Endothelial cell of umbilical vein (primary cell): ENCODE results near the gene NOP10. TPM values are rescaled to one million over a fixed set of nuclear protein-coding genes. Genes with fewer than 3 reads are reported as not detected.

ENCODE experiments used
- BruUV-seq: library from RNA; stranded (reverse); fragments of 400-500 nt; replicated peaks from 2 replicates; lab custom pipeline; 2021; lab: Mats Ljungman, UMichigan
- CTCF ChIA-PET: fragments of 300-600, 350-600 bp; sonication (Branson Sonifier 250); formaldehyde crosslinking; loops from one replicate; lab custom pipeline; 2021; ENCODE audit warnings: antibody characterized with exemption, inconsistent platforms; lab: Charles Lee
- POLR2A ChIA-PET: fragments of 300-600, 350-600 bp; sonication (Branson Sonifier 250); formaldehyde crosslinking; loops from one replicate; lab custom pipeline; 2021; ENCODE audit warnings: antibody characterized with exemption, inconsistent platforms; lab: Charles Lee
- DNase-seq: peaks from one replicate; pipeline ENCODE4 v3.0.0-alpha.2; 2011; ENCODE audit warnings: low read depth, low spot score
- FAIRE-seq: peaks from 2 replicates; lab custom pipeline; 2011; peaks lifted over from hg19 to GRCh38; lab: Jason Lieb, UNC
- H2AFZ ChIP-seq: 2 replicates; pipeline ENCODE4 v1.6.0; 2012; ENCODE audit warnings: low read depth, low read length, control low read depth, inconsistent platforms
- H3K27ac ChIP-seq: 2 replicates; pipeline ENCODE4 v1.5.1; 2011; ENCODE audit warnings: low read depth, mild to moderate bottlenecking, control low read depth, low read length, moderate library complexity; ENCODE audit not compliant: insufficient read depth
- H3K27me3 ChIP-seq, 2 experiments: 2 replicates each; pipeline versions ENCODE4 v1.6.0 to v1.6.1; 2011; ENCODE audit warnings: low read length in 2 of 2, mixed read lengths in 1 of 2; ENCODE audit not compliant: control insufficient read depth in 2 of 2, insufficient read depth in 2 of 2
- H3K36me3 ChIP-seq, 2 experiments: 2 replicates in 1 of 2; 3 replicates in 1 of 2; pipeline ENCODE4 v1.5.1; 2011; ENCODE audit warnings: low read length in 2 of 2, mild to moderate bottlenecking in 1 of 2, moderate library complexity in 1 of 2; ENCODE audit not compliant: control insufficient read depth in 2 of 2, insufficient read depth in 2 of 2; ENCODE audit errors: extremely low read depth in 1 of 2
- H3K4me1 ChIP-seq: 3 replicates; pipeline ENCODE4 v1.5.1; 2011; ENCODE audit warnings: mild to moderate bottlenecking, low read length; ENCODE audit not compliant: control insufficient read depth, insufficient read depth; ENCODE audit errors: extremely low read depth
- H3K4me2 ChIP-seq: 2 replicates; pipeline ENCODE4 v1.6.1; 2011; ENCODE audit warnings: low read length, control low read depth, mixed read lengths; ENCODE audit not compliant: insufficient read depth
- H3K4me3 ChIP-seq, 3 experiments: fragments of 200-600 bp in 1 of 3; sonication (generic), shearing (Covaris generic) in 1 of 3; replicated peaks in 1 of 3; 2 replicates each; pipeline ENCODE4 v1.5.1; 2011 to 2016; ENCODE audit warnings: control low read depth in 3 of 3, low read length in 3 of 3, mild to moderate bottlenecking in 2 of 3, inconsistent platforms in 1 of 3, low read depth in 1 of 3, moderate library complexity in 1 of 3; ENCODE audit not compliant: insufficient read depth in 1 of 3
- H3K79me2 ChIP-seq: 2 replicates; pipeline ENCODE4 v1.6.0; 2012; ENCODE audit warnings: low read length, inconsistent platforms; ENCODE audit not compliant: control insufficient read depth, insufficient read depth
- H3K9ac ChIP-seq: replicated peaks from 2 replicates; pipeline ENCODE3; 2011; ENCODE audit warnings: low read length, control low read depth; ENCODE audit not compliant: insufficient read depth; ENCODE audit errors: extremely low read depth
- H3K9me1 ChIP-seq: replicated peaks from 3 replicates; pipeline ENCODE4 v1.6.0; 2011; ENCODE audit warnings: mild to moderate bottlenecking, low read length; ENCODE audit not compliant: control insufficient read depth, insufficient read depth; ENCODE audit errors: extremely low read depth
- H3K9me3 ChIP-seq: replicated peaks from 2 replicates; pipeline ENCODE4 v1.5.1; 2012; ENCODE audit warnings: low read length, inconsistent platforms; ENCODE audit not compliant: control insufficient read depth, insufficient read depth
- H4K20me1 ChIP-seq: replicated peaks from 2 replicates; pipeline ENCODE3; 2011; ENCODE audit warnings: mild to moderate bottlenecking, low read length; ENCODE audit not compliant: control insufficient read depth, insufficient read depth; ENCODE audit errors: extremely low read depth
- EZH2 ChIP-seq: IDR thresholded peaks from 2 replicates; pipeline ENCODE4 v1.6.1; 2012; ENCODE audit warnings: borderline replicate concordance, low read depth, mild to moderate bottlenecking, moderate library complexity, low read length, inconsistent platforms; ENCODE audit not compliant: severe bottlenecking
- FOS ChIP-seq: IDR thresholded peaks from 2 replicates; pipeline ENCODE4 v1.6.1; 2011; ENCODE audit warnings: mild to moderate bottlenecking, low read length, moderate library complexity, borderline replicate concordance; ENCODE audit not compliant: insufficient read depth
- GATA2 ChIP-seq: IDR thresholded peaks from 2 replicates; pipeline ENCODE4 v1.7.0; 2011; ENCODE audit warnings: low read depth, mild to moderate bottlenecking, moderate library complexity, mixed read lengths, low read length; ENCODE audit not compliant: insufficient read length, insufficient read depth
- JUN ChIP-seq: IDR thresholded peaks from 2 replicates; pipeline ENCODE4 v1.6.1; 2011; ENCODE audit warnings: borderline replicate concordance, low read depth; ENCODE audit not compliant: insufficient read length, insufficient read depth
- MAX ChIP-seq: IDR thresholded peaks from 2 replicates; pipeline ENCODE4 v1.6.1; 2011; ENCODE audit not compliant: insufficient read depth, insufficient read length
- POLR2A ChIP-seq: IDR thresholded peaks from 2 replicates; pipeline ENCODE4 v1.6.1; 2012; ENCODE audit warnings: low read depth, mild to moderate bottlenecking, control low read depth, low read length
- POLR2AphosphoS5 ChIP-seq: IDR thresholded peaks from 2 replicates; pipeline ENCODE4 v1.6.1; 2012; ENCODE audit warnings: low read depth, mild to moderate bottlenecking, control low read depth, low read length, moderate library complexity; ENCODE audit not compliant: insufficient read depth
- dilution Hi-C: fragments of 300-500 bp; cut with MboI; formaldehyde crosslinking; loops from one replicate; pipeline ENCODE4 v1.15.0; 2019; ENCODE audit warnings: low sequenced_read_pairs; ENCODE audit not compliant: extremely low pct_ligation_motif_present
- intact Hi-C: fragments of 100-400 bp; cut with micrococcal nuclease; formaldehyde crosslinking; loops from one replicate; pipeline ENCODE4 v1.10.0; 2022
- polyA plus RNA-seq, 4 experiments: library from polyadenylated mRNA; depleted of rRNA in 3 of 4; stranded (reverse) in 3 of 4; unstranded in 1 of 4; fragments of >200 nt; gene quantifications; 2 replicates each; pipeline versions ENCODE4 v1.2.1 to v1.2.3, GENCODE V29; 2011 to 2012; ENCODE audit warnings: missing spikeins in 1 of 4
- total RNA-seq: library from RNA; stranded (reverse); gene quantifications from 2 replicates; pipeline ENCODE4 v1.2.3, GENCODE V29; 2021
- TF ChIP-seq, protein P1 (sequence below), 2 donors: IDR thresholded peaks; 1 replicate in 1 of 2; 2 replicates in 1 of 2; pipeline ENCODE4 v1.5.1; 2011; ENCODE audit warnings: low read length in 2 of 2, mild to moderate bottlenecking in 2 of 2, moderate library complexity in 2 of 2, control low read depth in 1 of 2, inconsistent platforms in 1 of 2, low read depth in 1 of 2; ENCODE audit not compliant: insufficient read depth in 1 of 2; ENCODE audit errors: extremely low read depth in 1 of 2

NOP10 gene
- total and polyA plus RNA-seq, 2 donors (not counting 3 experiments of a cell fraction or from before 2014, with no cell fraction given), result 225 to 710 TPM

- Histone ChIP-seq H3K27ac (no peak overlapping the region), H3K9ac (no peak overlapping the region), H3K79me2 (peaks cover 4% of the 10 kb centered on the region), H4K20me1 (no peaks in the 10 kb centered on the region), H2AFZ (no peak overlapping the region), H3K9me1 (no peaks in the 10 kb centered on the region), H3K4me3 (no peak overlapping the region), H3K27me3 (no peaks in the 10 kb centered on the region), H3K36me3 (peaks cover 6 to 15% of the 10 kb centered on the region in 2 experiments), H3K4me1 (peaks cover 6% of the 10 kb centered on the region), H3K4me2 (no peak overlapping the region), H3K9me3 (no peaks in the 10 kb centered on the region)
- dilution Hi-C loops, result no loop called here
- intact Hi-C loops, result no loop called here
- FAIRE-seq, result no peak
- CTCF ChIA-PET, result interaction anchor here (1.0 to 2.6 kb wide), 4 partner anchors 17 to 560 kb away, joined by 3 to 9 read pairs (median 5); partner anchors contain the start of genes NOP10 and NUTM1
- TF ChIP-seq POLR2AphosphoS5, result no peak
- no peak for TF ChIP-seq POLR2A
- TF ChIP-seq FOS, result no peak
- no peak for TF ChIP-seq EZH2
- no peak for TF ChIP-seq GATA2
- no peak for TF ChIP-seq JUN
- BruUV-seq, result no TSS peak
- POLR2A ChIA-PET, result no interaction called here
- no peak for DNase-seq
These were observed 17.4 kb upstream of the NOP10 start for GRCh38 chr15:34360298-34360697.

GRCh38 chr15:34359416-34359815 is 16.5 kb upstream of the NOP10 start:
- Histone ChIP-seq H3K9me1 (no peaks in the 10 kb centered on the region), H3K79me2 (no peaks in the 10 kb centered on the region), H3K27me3 (no peaks in the 10 kb centered on the region), H3K36me3 (peaks cover 6 to 15% of the 10 kb centered on the region in 2 experiments), H2AFZ (no peak overlapping the region), H3K4me3 (no peak overlapping the region), H3K9ac (no peak overlapping the region), H3K4me2 (no peak overlapping the region), H4K20me1 (no peaks in the 10 kb centered on the region), H3K9me3 (no peaks in the 10 kb centered on the region), H3K27ac (no peak overlapping the region), H3K4me1 (peaks cover 6% of the 10 kb centered on the region)
- ChIA-PET CTCF (interaction anchor here (1.0 to 2.6 kb wide), 3 partner anchors 16 to 237 kb away, joined by 3 to 9 read pairs (median 5); partner anchors contain the start of genes NOP10 and NUTM1), POLR2A (no interaction called here)
- FAIRE-seq (no peak), DNase-seq (no peak)
- dilution Hi-C loops, result no loop called here
- intact Hi-C loops, result no loop called here
- BruUV-seq, result no TSS peak
- TF ChIP-seq JUN (no peak), EZH2 (no peak), POLR2A (no peak), POLR2AphosphoS5 (no peak), GATA2 (no peak), FOS (no peak), MAX (no peak)
- TF ChIP-seq, protein P1, sequence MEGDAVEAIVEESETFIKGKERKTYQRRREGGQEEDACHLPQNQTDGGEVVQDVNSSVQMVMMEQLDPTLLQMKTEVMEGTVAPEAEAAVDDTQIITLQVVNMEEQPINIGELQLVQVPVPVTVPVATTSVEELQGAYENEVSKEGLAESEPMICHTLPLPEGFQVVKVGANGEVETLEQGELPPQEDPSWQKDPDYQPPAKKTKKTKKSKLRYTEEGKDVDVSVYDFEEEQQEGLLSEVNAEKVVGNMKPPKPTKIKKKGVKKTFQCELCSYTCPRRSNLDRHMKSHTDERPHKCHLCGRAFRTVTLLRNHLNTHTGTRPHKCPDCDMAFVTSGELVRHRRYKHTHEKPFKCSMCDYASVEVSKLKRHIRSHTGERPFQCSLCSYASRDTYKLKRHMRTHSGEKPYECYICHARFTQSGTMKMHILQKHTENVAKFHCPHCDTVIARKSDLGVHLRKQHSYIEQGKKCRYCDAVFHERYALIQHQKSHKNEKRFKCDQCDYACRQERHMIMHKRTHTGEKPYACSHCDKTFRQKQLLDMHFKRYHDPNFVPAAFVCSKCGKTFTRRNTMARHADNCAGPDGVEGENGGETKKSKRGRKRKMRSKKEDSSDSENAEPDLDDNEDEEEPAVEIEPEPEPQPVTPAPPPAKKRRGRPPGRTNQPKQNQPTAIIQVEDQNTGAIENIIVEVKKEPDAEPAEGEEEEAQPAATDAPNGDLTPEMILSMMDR (IDR thresholded peaks at IDR 0.05; ENCODE audit: extremely low read depth in 1 of 2, insufficient read depth in 1 of 2, low read depth in 1 of 2, low read length in 2 of 2), result no peak
